Gastroesophageal sphincter (tissue), 4 donors: Measurements from ENCODE around the gene ELL2. TPM values are rescaled to one million over a fixed set of nuclear protein-coding genes. Genes with fewer than 3 reads are reported as not detected.

Source experiments
- ATAC-seq: fragments of 150-250 bp; one replicate; pipeline ENCODE4 v1.9.1; 2016; ENCODE audit warnings: mild to moderate bottlenecking, moderate library complexity
- H3K27ac ChIP-seq, 4 donors: fragments of 200-600 bp; sonication (generic) in 3 of 4; 1 replicate in 3 of 4; 2 replicates in 1 of 4; pipeline ENCODE4 v1.5.1; 2016 to 2019
- H3K27me3 ChIP-seq: fragments of 200-600 bp; sonication (generic); one replicate; pipeline ENCODE4 v1.5.1; 2019
- H3K36me3 ChIP-seq, 2 donors: fragments of 200-600 bp; sonication (generic); one replicate each; pipeline ENCODE4 v1.5.1; 2019; ENCODE audit warnings: control low read depth in 1 of 2
- H3K4me1 ChIP-seq, 3 donors: fragments of 200-600 bp; sonication (generic); 1 replicate in 2 of 3; 2 replicates in 1 of 3; pipeline ENCODE4 v1.5.1; 2016 to 2019; ENCODE audit warnings: control low read depth in 2 of 3
- H3K4me3 ChIP-seq, 2 donors: fragments of 200-600 bp; sonication (generic); one replicate each; pipeline ENCODE4 v1.5.1; 2019; ENCODE audit warnings: mild to moderate bottlenecking in 1 of 2, moderate library complexity in 1 of 2
- H3K9me3 ChIP-seq, 3 donors: fragments of 200-600 bp; sonication (generic); one replicate each; pipeline ENCODE4 v1.5.1; 2017 to 2019; ENCODE audit warnings: control low read depth in 2 of 3
- CTCF ChIP-seq, 4 experiments: fragments of 200-600 bp in 2 of 4; fragments of 450-650 bp in 2 of 4; sonication (generic) in 1 of 4; IDR thresholded peaks; one replicate each; pipeline ENCODE4 v1.5.1; 2017 to 2019; ENCODE audit warnings: antibody characterized with exemption in 4 of 4, mild to moderate bottlenecking in 2 of 4, moderate library complexity in 2 of 4
- EP300 ChIP-seq: sonication (generic); formaldehyde crosslinking; IDR thresholded peaks from one replicate; pipeline ENCODE4 v1.6.1; 2017; ENCODE audit warnings: antibody characterized with exemption, mild to moderate bottlenecking
- POLR2A ChIP-seq, 2 donors: fragments of 450-650 bp; IDR thresholded peaks; one replicate each; pipeline ENCODE4 v1.6.1; 2017; ENCODE audit warnings: antibody characterized with exemption in 2 of 2, mild to moderate bottlenecking in 2 of 2, moderate library complexity in 1 of 2
- POLR2AphosphoS5 ChIP-seq: sonication (generic); formaldehyde crosslinking; IDR thresholded peaks from one replicate; pipeline ENCODE4 v1.6.1; 2017; ENCODE audit warnings: antibody characterized with exemption
- WGBS, 2 donors: methylation state at CpG; one replicate each; pipeline ENCODE4 v1.1.5; 2018; ENCODE audit warnings: low coverage in 1 of 2; 5-methylcytosine and 5-hydroxymethylcytosine counted together
- total RNA-seq, 4 donors: library from RNA; depleted of rRNA; stranded (reverse); fragments of >200 nt; gene quantifications; one replicate each; pipeline ENCODE4 v1.1.0, GENCODE V29; 2016

ELL2 gene
- total RNA-seq, 4 donors from 2014 or later = 38.4 to 117 (median 59.3) TPM

GRCh38 chr5:95862671-95863382 is 98.8 kb downstream of the ELL2 start:
- Histone ChIP-seq H3K36me3 (no peaks in the 10 kb centered on the region), H3K9me3 (no peaks in the 10 kb centered on the region), H3K4me3 (no peak overlapping the region), H3K27ac (peak overlapping the region in 3 of 4 donors; percentile 38 to 52 (median 47)), H3K27me3 (no peaks in the 10 kb centered on the region), H3K4me1 (peaks cover 1 to 34% (median 11%) of the 10 kb centered on the region in 3 donors)
- 77 to 81% methylated on average over 5 of the region's 8 CpGs for WGBS, 2 donors
- TF ChIP-seq CTCF (IDR thresholded peaks at IDR 0.05) (no peak), EP300 (no peak), POLR2A (IDR thresholded peaks at IDR 0.05) (no peak), POLR2AphosphoS5 (no peak)
- no peak for ATAC-seq

GRCh38 chr5:95861864-95862561 is 99.6 kb downstream of the ELL2 start:
- Histone ChIP-seq H3K27ac (peak overlapping the region in 3 of 4 donors; percentile 19 to 68 (median 36)), H3K27me3 (no peaks in the 10 kb centered on the region), H3K36me3 (no peaks in the 10 kb centered on the region), H3K9me3 (no peaks in the 10 kb centered on the region), H3K4me1 (peaks cover 5 to 43% (median 16%) of the 10 kb centered on the region in 3 donors), H3K4me3 (no peak overlapping the region)
- WGBS, 2 donors = 68 to 70% methylated on average over 5 to 8 of the region's 8 CpGs
- TF ChIP-seq POLR2AphosphoS5 (no peak), POLR2A (IDR thresholded peaks at IDR 0.05) (no peak), CTCF (IDR thresholded peaks at IDR 0.05) (no peak), EP300 (no peak)
- ATAC-seq = no peak

- peak overlapping the region in 3 of 4 donors; percentile 19 to 68 (median 36) for H3K27ac ChIP-seq
These were observed 100.3 kb downstream of the ELL2 start for GRCh38 chr5:95861221-95861863.

GRCh38 chr5:95859661-95860060 is 102.0 kb downstream of the ELL2 start:
- Histone ChIP-seq H3K36me3 (no peaks in the 10 kb centered on the region), H3K27me3 (no peaks in the 10 kb centered on the region), H3K4me1 (peaks cover 5 to 55% (median 16%) of the 10 kb centered on the region in 3 donors), H3K4me3 (no peak overlapping the region), H3K9me3 (no peaks in the 10 kb centered on the region), H3K27ac (peak overlapping the region; percentile 83 to 95 (median 88))
- no peak for ATAC-seq
- TF ChIP-seq POLR2AphosphoS5 = no peak
- TF ChIP-seq POLR2A (IDR thresholded peaks at IDR 0.05) = no peak
- no peak for TF ChIP-seq EP300
- TF ChIP-seq CTCF (IDR thresholded peaks at IDR 0.05) = no peak
- 88 to 100% methylated on average over 2 to 4 of the region's 4 CpGs for WGBS, 2 donors

More at GRCh38 chr5:95861221-95861863, 100.3 kb downstream of the ELL2 start:
- no peaks in the 10 kb centered on the region for H3K36me3 ChIP-seq
- no peak for ATAC-seq
- H3K4me1 ChIP-seq = peaks cover 5 to 49% (median 16%) of the 10 kb centered on the region in 3 donors
- TF ChIP-seq POLR2AphosphoS5 = peak; percentile 44
- TF ChIP-seq EP300 = no peak
- no peak for TF ChIP-seq CTCF (IDR thresholded peaks at IDR 0.05)
- TF ChIP-seq POLR2A (IDR thresholded peaks at IDR 0.05) = no peak
- no peak overlapping the region for H3K4me3 ChIP-seq
- 61 to 73% methylated on average over 8 to 13 of the region's 14 CpGs for WGBS, 2 donors
- no peaks in the 10 kb centered on the region for H3K27me3 ChIP-seq
- H3K9me3 ChIP-seq = no peaks in the 10 kb centered on the region
